ENCODE data around the gene COMP.
"Not testable (repeated sequence)": the region's sequence is repeated elsewhere in the genome, so short reads cannot be mapped to it uniquely, and the experiment has no call there.

Gene COMP

GRCh38 chr19:18737337-18737953 lies 53.7 kb downstream of the COMP start:
- no peak overlapping the region for H3K9ac ChIP-seq (ENCODE audit: low read depth, low read length)
- H3K4me3 ChIP-seq (ENCODE audit: low read length), result no peak overlapping the region
- H3K27me3 ChIP-seq (ENCODE audit: insufficient read depth, low read length), result no peaks in the 10 kb centered on the region
- no peaks in the 10 kb centered on the region for H3K36me3 ChIP-seq (ENCODE audit: insufficient read depth, low read depth, low read length)
- H3K4me1 ChIP-seq (ENCODE audit: insufficient read depth, low read length), result no peaks in the 10 kb centered on the region
- H3K27ac ChIP-seq (ENCODE audit: low read length), result no peak overlapping the region
- H3K9me3 ChIP-seq (ENCODE audit: insufficient read depth, low read depth, low read length), result no peaks in the 10 kb centered on the region

- Histone ChIP-seq H3K9ac (ENCODE audit: low read depth, low read length) (no peak overlapping the region), H3K27me3 (ENCODE audit: insufficient read depth, low read length) (no peaks in the 10 kb centered on the region), H3K4me3 (ENCODE audit: low read length) (no peak overlapping the region), H3K4me1 (ENCODE audit: insufficient read depth, low read length) (no peaks in the 10 kb centered on the region), H3K9me3 (ENCODE audit: insufficient read depth, low read depth, low read length) (no peaks in the 10 kb centered on the region), H3K27ac (ENCODE audit: low read length) (no peak overlapping the region), H3K36me3 (ENCODE audit: insufficient read depth, low read depth, low read length) (no peaks in the 10 kb centered on the region)
These were observed 54.4 kb downstream of the COMP start for GRCh38 chr19:18736415-18737336.

GRCh38 chr19:18735752-18736151 lies 55.4 kb downstream of the COMP start:
- H3K9ac ChIP-seq (ENCODE audit: low read depth, low read length), result no peak overlapping the region
- no peak overlapping the region for H3K27ac ChIP-seq (ENCODE audit: low read length)
- H3K4me1 ChIP-seq (ENCODE audit: insufficient read depth, low read length), result no peaks in the 10 kb centered on the region
- no peaks in the 10 kb centered on the region for H3K27me3 ChIP-seq (ENCODE audit: insufficient read depth, low read length)
- H3K9me3 ChIP-seq (ENCODE audit: insufficient read depth, low read depth, low read length), result no peaks in the 10 kb centered on the region
- H3K4me3 ChIP-seq (ENCODE audit: low read length), result no peak overlapping the region
- no peaks in the 10 kb centered on the region for H3K36me3 ChIP-seq (ENCODE audit: insufficient read depth, low read depth, low read length)

GRCh38 chr19:18735324-18735723 lies 55.8 kb downstream of the COMP start:
- Histone ChIP-seq H3K9ac (ENCODE audit: low read depth, low read length) (no peak overlapping the region), H3K4me1 (ENCODE audit: insufficient read depth, low read length) (no peaks in the 10 kb centered on the region), H3K4me3 (ENCODE audit: low read length) (no peak overlapping the region), H3K27me3 (ENCODE audit: insufficient read depth, low read length) (no peaks in the 10 kb centered on the region), H3K9me3 (ENCODE audit: insufficient read depth, low read depth, low read length) (no peaks in the 10 kb centered on the region), H3K36me3 (ENCODE audit: insufficient read depth, low read depth, low read length) (no peaks in the 10 kb centered on the region), H3K27ac (ENCODE audit: low read length) (no peak overlapping the region)

- H3K4me1 ChIP-seq (ENCODE audit: insufficient read depth, low read length); H3K36me3 ChIP-seq (ENCODE audit: insufficient read depth, low read depth, low read length); H3K9me3 ChIP-seq (ENCODE audit: insufficient read depth, low read depth, low read length); H3K4me3 ChIP-seq (ENCODE audit: low read length); H3K9ac ChIP-seq (ENCODE audit: low read depth, low read length); H3K27me3 ChIP-seq (ENCODE audit: insufficient read depth, low read length); H3K27ac ChIP-seq (ENCODE audit: low read length): not testable (repeated sequence)
These were observed 57.3 kb downstream of the COMP start for GRCh38 chr19:18733762-18734332.

GRCh38 chr19:18733196-18733647 lies 57.9 kb downstream of the COMP start:
- Histone ChIP-seq H3K4me3 (ENCODE audit: low read length) (no peak overlapping the region), H3K27ac (ENCODE audit: low read length) (no peak overlapping the region), H3K4me1 (ENCODE audit: insufficient read depth, low read length) (no peaks in the 10 kb centered on the region), H3K9ac (ENCODE audit: low read depth, low read length) (no peak overlapping the region), H3K27me3 (ENCODE audit: insufficient read depth, low read length) (no peaks in the 10 kb centered on the region), H3K9me3 (ENCODE audit: insufficient read depth, low read depth, low read length) (no peaks in the 10 kb centered on the region), H3K36me3 (ENCODE audit: insufficient read depth, low read depth, low read length) (no peaks in the 10 kb centered on the region)

All from iPS-20b (cell line).